Measurements from ENCODE around the gene MOGAT2.

Gene MOGAT2

DNA sequence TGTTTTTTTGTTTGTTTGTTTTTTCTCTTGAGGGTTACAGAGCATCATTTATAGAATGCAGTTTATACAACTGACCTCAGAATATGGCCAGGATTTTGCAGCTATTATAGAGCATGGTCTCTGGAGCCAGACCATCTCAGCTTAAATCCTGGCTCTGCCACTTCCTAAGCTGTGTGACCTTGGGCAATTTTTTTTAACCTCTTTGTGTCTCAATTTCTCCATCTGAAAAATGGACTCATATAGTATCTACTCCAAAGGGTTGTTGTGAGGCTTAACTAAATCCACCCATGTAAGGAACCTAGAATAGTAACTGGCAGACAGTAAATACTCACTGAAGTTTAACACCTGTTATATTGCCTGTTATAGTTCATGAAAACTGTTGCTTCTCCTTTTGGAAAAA, 42.6 kb downstream of the MOGAT2 start:
- DNase-seq = no peak

DNA sequence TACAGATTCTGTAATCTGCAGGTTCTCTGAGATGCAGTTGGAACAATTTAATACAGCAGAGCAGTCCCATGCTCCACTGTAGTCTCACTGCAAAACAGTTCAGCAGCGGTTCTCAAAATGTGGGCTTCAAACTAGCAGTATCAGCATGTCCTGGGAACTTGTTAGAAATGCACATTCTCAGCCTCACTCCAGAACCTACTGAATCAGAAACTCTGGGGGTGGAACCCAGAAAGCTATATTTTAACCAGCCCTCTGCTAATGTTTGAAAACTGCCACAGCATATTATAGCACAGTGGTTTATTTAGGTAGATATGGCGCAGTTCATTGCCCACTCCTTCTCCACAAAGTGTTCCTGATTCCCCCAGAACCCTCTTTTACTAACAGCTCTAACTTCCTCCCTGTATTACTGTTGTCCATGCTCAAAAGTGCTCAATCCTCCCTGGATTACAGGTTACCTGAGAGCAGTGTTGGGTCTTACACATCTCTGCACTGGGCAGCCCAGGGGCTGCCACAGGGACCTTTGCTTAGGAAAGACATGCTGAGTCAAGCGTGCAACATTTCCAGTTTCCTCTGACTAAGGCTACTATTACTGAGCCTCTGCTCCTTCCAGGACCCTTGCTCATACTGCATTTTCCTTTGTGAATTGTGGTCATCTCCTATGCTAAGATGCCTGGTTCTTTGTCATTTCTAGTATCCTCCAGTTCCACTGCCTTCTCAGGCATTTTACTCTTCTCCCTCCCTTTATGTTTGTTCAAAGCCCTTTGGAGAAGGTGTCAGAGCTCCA, 43.3 kb downstream of the MOGAT2 start:
- DNase-seq = no peak

DNA sequence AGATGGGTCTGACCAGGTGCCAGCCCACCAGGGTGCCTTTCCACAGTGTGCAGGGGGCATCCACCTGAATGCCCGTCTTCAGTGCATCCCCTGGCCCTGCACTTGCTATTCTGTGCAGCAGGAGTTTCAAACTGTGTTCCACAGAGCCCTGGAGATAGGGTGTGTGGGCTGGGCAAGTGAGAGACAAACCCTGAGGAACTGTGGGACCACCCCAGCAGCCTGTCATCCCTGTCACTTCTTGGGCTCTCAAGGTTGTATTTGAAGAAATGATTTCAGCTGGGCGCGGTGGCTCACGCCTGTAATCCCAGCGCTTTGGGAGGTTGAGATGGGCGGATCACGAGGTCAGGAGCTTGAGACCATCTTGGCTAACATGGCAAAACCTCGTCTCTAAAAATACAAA, 44.5 kb downstream of the MOGAT2 start:
- DNase-seq = no peak

DNA sequence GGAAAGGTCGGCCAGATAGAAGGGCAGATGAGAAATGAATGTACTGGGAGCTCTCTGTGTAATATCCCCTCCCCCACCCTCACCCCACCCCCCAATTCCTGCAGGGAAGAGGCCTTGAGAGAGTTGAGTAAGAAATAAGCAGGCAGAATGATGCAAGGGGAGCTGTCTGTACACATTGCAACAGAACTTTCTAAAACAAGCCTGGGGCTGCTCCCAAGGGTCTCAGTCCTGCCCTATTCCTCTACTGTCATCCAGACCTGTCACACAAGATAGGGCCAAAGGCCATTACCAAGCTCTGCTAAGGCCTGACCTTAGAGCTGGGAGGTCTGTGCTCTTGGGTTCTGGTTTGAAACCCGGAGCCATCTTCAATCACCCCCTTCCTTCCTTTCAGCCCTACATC, 45.2 kb downstream of the MOGAT2 start:
- no peak for DNase-seq

DNA sequence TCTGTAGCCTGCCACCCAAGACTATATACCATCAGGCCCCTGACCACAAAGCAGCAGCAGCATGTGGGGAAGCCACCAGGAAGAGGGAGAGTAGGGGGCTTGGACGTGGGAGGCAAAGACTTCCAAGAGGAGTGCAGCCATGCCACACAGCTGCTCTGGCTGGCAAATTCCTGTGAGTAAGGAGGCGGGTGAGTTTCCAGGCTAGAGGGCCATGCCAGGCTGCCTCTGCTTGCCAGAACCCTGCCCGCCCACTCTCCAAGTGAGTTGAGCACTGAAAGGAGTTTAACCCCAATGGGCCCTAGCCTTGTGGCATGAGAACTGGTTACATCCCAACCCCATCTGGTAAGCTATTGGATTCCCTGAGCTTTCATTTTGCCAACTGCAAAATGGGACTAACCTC, 46.2 kb downstream of the MOGAT2 start:
- no peak for DNase-seq

DNA sequence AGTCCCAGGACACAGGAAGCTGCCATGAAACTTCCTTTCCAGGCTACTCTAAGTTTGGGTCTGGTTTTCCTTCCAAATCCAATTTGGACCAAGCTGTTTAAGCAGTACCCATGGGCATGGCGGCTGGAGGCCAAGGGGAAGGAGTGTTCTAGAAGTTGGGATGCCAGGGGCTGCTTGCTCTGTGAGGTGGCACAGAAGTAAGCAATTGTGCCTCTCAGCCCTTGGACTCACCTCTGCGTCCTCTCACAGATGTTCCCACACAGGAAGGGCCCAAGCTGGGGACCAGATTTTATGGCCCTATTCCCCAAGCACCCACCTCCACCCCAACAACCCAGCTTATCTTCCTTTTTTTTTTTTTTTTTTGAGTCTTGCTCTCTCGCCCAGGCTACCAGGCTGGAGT, 47.5 kb downstream of the MOGAT2 start:
- DNase-seq = no peak

DNA sequence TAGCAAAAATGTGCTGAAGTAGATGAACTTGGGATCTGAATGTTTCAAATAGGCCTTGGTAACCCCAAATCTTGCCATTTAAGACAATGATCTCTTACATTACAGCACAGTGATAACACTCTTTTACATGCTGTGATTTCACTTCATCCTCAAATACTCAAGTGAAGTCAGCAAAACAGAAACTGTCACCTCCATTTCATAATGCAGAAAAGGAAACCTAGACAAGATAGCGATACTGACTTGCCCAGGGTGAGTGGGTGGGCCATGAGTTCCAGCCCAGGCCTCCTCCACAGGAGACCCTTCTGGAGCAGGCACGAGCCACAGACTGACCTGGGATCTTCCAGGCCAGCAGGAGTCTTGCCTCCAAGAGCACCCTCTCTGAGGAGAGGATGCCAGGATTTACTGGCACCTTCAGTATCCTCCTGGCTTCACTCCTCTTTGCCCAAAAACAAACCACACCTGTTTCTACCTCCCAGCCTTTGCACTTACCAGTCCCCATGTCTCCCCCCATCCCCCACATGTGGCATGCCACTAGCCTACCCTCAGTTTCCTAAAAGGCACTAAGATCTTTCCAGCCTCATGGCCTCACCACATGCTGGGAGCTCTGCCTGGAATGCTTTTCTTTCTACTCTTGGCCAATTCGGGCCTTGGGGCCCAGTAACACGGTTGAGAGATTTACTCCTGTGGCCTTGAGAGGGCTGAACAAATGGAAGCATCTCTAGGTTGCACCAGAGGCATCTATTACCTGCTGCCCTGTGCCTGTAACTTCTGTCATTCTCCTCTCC, 49.0 kb downstream of the MOGAT2 start:
- no peak for DNase-seq

DNA sequence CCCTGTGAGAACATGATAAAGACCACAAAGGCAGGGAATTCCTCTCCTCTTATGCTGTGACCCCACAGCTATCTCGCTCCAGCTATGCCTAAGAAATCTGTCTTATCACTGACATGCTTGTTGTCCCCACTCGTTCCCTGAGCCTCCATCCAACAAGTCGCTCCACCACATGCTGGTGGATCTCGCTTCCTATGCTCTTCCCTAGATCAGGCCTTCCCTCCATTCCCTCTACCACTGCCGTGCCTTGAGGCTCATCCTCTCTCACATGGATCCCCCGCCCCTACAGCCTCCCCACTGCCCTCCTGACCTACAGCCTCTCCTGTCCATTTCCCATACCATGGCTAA, 49.6 kb downstream of the MOGAT2 start:
- no peak for DNase-seq

DNA sequence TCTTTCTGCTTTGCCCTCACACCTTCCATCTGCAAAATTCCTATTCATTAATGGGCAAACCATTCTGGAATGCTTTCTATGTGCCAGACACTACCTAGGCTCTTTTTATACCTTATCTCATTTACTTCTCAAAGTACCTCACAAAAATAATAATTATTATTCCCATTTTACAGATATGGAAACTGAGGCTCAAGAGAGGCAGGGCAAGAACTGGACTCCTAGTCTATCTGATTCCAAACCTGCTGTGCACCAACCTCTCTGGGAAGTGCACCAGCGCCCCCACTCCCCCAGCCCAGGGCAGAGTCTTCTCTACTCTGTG, 50.1 kb downstream of the MOGAT2 start:
- DNase-seq = no peak

DNA sequence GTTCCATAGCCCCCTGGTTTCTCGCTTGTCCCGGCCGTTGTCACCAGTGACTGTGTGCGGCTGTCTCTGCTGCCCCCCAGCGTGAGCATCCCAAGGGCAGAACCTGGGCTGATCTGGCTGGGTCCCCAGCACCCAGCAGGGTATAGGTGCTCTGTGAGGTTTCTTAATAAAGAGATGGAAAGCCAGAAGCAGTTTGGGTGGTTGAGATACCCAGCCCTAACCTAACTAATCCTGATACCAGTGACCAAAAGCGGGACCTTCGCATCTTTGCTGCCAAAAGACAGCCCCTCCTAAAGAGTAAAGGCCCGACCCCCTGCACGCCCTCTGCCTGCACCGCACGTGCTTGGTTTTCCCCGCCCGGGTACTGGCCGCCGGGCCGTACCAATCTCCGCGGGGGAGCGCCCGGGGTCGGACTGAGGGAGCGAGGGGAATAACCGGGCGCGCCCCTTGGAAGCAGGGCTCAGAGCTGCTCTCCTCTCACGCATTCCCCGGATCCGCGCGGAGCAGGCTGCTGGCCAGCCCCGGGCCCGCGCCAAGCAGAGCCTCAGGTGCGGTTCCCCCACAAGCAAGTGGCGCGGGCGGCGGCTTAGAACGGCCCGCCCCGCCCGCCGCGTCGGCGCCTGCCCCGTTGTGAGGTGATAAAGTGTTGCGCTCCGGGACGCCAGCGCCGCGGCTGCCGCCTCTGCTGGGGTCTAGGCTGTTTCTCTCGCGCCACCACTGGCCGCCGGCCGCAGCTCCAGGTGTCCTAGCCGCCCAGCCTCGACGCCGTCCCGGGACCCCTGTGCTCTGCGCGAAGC, 50.7 kb downstream of the MOGAT2 start, which contains the start of gene DGAT2:
Gene DGAT2, plus strand, starts transcription at position 667 of the 797 bp plus-strand sequence. CDS start 214 bp downstream, outside the sequence.
- peak; percentile 68 for DNase-seq

DNA sequence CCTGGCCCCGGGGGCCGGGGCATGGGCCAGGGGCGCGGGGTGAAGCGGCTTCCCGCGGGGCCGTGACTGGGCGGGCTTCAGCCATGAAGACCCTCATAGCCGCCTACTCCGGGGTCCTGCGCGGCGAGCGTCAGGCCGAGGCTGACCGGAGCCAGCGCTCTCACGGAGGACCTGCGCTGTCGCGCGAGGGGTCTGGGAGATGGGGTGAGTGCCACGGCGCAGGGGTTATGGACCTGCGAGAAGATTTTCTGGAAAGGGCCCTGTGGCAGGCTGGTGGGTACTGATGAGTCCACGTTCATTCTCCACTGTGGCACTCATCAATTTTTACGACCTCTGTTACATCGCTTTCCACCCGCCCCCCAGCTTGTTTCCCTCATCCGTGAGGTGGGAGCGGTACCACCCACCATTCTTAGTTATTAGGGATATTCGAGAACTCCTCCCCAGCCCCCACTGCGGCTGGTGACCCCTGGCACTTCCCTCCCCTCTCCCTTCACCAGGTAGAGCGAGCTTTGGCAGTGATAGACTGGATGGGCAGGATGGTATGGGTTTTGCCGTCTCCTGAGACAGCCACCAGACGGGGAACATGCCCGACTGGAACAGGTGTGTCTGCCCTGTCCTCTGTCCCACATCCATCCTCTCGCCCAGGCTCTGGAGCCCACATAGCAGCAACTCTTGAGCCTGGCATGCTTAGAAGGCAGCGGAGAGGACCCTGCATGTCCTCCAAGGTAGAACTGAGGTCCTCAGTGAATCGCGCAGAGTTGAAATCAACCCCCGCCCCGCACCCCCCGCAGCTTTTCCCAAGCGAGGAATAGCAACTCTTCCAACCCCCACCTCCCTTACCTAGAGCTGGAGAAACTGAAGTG, 51.5 kb downstream of the MOGAT2 start:
- DNase-seq = no peak

DNA sequence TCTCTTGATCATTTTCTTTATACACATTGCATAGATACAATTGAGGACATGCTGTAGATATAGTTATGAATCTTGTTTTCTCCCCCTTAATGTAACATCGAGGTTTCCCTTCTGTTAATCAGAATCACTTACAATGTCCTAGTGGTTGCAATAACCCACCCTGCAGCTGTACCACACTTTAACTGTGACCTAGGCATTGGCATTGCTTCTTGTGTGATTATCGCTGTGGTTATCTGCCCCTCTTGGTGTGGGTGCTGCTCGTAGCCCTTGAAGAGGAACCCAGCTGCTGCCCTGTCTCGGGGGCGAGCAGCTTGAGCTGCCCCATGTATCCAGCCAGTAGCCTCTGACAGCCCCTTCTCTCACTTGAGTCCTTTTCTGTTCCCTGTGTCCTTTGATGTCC, 52.5 kb downstream of the MOGAT2 start:
- no peak for DNase-seq

DNA sequence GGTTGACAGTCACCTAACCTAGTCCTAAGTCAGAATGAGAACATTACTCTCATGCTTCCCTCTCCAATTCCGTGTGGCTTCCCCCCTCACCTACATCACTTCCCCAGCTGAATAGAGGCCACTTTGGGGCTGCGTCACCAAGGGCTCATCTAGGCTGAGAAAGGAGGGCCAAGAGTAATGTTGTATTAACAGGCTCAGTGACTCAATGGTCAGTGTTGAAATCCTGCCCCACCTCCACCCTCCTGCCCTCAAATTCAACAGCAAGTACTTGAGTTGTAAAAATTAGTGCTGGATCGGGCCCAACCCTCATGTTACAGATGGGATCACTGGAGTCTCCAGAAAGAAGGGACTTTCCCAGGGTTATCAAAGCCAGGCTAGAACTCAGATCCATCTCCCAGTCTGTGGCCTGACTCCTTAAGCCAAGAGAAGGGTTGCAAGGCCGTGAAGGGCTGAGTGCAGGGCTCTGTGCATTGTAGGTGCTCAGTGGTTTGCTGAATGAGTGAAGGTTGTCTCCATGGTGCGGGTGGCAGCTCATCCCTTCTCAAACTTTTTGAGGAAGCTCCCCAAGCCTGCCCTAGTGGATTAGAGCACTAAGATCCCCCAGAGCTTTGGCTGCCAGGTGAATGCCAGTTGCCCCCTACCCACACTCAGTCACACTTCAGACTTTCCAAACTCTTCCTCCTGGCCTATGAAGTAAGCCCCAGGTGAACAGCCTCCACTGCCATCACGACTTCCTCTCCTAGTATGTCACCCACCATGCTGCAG, 54.2 kb downstream of the MOGAT2 start:
- no peak for DNase-seq

DNA sequence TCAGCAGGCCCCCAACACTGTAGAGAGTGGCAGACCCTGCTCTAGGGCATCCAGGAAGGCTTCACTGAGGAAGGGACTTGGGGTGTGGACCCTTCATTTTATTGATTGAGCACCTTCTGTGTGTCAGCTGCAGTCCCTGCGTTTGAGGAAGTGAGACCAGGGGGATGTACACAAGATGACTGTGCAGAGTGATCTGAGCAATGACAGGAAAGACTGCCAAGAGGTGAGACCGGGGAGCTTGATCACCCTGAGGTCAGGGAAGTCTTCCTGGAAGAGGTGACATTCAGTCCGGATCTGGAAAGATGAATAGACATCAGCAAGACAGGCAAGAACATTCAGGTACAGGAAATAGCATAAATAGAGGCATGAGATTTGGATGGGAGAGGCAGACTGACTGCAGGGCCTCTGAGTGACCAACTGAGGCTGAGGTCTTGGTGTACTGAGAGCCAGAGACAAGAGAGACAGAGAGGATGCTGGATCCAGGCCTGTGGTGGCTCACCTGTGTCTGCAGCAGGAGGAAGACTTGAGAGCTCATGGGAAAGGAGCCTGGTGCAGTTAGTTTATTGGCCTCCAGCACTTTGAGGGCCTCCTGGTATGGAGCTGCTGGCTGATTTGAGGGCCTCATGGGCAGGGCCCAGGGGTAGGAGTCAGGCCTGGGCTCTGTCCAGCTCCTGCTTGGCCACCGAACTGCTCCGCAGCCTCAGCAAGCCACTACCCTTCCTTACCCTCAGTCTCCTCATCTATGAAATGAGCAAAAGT, 56.1 kb downstream of the MOGAT2 start:
- no peak for DNase-seq

DNA sequence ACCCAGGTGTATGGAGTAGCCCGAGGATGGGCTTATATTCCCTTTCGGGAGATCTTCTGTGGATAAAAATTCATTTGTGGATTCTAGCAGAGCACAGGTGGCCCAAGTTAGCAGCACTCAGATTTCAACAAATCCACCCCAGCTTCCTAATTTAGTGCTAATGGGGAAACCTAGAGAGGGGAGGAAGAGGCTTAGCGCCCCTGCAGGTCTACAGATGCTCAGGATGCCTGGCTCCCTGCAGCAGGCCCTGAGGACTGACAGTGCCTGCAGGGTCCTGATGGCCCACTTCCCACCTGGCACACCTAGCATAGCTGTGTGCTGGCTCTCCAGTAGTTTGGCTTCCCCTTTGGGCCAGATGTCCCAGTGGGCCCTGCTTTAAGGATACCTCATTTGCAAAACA, 57.4 kb downstream of the MOGAT2 start:
- no peak for DNase-seq

DNA sequence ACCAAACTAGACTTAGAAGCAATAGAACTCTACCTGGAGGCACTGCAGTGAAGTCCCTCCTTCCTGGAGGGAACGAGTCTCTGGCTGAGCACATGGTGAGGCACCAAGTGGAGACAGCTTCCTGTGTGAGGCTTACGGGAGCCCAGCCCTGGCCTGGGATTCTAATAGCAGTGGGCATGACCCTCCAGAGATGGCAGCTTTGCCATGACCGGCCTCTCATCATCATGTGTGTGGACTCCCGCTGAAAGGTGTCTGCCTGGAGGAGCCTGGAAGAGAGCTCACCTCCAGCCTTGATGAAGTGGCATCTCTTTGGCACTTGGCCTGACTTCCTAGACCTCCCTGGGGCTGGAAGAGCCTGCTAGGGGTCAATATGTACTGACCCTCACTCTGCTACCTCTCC, 58.9 kb downstream of the MOGAT2 start:
- no peak for DNase-seq

DNA sequence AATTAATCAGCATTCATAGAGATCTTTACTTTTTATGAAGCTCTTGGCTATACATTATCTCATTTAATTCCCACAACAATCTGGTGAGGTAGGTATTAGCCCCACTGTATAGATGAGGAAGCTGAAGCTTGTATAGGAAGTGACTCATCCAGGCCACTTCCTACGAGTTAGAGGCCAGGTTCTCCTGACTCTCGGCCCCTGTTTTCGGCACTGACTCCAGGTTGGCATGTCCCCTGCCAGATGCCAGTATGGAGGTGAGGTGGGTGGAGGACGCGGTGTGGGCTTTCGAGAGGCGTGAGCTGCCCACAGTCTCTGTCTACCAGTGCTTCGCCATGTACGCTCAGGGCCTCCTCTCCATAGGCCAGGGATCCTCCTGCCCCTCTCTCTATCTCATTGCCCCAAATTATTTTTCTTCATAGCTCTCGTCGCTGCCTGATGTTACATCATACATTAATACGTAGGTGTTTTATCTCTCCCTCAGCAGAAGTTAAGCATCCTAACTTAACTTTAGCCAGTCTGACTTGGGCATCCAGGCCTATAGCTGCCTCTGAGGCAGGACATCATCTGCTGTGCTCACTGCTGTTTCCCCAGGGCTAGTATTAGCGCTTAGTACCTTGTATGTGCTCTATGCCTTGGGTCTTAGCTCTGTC, 59.9 kb downstream of the MOGAT2 start:
- no peak for DNase-seq

DNA sequence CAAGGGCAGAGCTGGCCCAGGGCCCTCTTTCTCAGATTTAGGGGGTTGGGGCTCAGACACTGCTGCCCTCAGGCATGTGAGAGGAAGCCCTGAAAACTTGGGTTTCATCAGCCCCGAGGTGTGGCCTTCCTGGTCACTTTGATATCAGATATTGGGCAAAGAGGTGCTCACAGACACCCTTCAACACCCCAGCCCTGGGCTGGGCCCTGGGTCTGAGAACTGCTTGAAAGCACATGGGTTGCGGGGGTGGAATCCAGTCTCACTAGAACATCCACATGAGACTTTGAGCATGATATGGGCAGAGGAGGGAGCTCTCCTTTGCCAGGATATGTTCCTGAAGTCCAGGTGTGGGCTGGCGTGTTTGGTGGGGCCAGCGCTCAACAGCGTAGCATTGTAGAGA, 61.3 kb downstream of the MOGAT2 start:
- no peak for DNase-seq

DNA sequence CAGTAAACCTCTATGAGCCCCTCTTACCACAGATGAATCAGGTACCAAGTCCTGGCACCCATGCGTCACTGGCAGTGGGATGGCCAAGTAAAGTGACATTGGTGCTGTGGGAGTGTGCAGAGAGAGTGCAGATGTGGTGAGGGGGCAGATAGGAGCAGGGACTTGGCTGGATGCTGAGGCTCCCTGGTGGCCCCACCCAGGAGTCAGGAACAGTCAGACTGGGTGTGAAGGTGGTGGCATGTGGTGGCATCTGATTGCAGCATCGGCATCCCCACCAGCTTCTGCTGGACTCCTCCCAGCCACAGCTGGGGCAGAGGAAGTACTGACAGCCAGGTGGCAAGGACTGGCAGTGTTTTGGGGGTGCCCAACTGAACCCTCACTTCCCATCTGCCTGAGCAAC, 62.3 kb downstream of the MOGAT2 start:
- DNase-seq = no peak

DNA sequence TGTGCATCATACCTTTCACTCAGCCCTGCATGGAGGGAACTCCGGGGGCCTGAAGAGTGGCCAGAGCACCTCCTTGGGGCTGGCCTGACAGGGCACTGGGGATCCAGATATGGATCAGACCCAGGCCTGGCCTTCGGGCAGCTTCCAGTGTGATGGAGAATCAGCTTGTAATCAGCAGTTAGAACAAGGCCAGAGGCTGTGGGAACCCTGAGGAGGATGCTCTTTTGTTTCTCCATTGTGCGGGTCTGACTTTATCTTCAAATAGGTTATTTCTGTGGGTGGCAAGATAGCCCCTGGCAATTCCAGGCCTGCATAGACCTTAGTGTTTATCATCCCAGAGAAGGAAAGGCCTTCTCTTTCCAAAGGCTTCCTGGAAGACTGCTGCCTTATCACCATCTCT, 63.2 kb downstream of the MOGAT2 start:
- no peak for DNase-seq

DNA sequence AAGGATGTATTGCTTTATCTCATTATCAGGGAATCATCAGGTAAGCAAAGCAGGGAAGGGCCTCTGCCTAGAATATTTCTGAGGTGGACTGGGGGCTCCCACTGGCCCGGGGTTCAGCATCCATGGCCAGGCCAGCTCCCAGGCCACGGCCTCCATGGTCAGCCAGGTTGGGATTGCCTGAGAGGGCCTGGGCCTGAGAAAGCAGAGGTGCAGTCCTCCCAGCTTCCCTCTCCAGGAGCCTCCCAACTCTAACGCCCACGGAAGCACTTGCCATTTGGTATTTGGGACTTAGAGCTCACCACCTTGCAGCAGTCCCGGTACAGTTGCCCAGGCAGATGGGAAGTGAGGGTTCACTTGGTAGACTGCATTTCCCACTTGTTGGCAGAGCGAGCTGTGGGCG, 63.7 kb downstream of the MOGAT2 start:
- DNase-seq = no peak
